Measurements from ENCODE around the gene UCHL3. TPM values are rescaled to one million over a fixed set of nuclear protein-coding genes. Genes with fewer than 3 reads are reported as not detected.

UCHL3 gene
- total and polyA plus RNA-seq, 9 of the 15 experiments (the other 6 are each of a cell fraction or from before 2014, with no cell fraction given) = 42.2 to 112 (median 85.4) TPM

DNA sequence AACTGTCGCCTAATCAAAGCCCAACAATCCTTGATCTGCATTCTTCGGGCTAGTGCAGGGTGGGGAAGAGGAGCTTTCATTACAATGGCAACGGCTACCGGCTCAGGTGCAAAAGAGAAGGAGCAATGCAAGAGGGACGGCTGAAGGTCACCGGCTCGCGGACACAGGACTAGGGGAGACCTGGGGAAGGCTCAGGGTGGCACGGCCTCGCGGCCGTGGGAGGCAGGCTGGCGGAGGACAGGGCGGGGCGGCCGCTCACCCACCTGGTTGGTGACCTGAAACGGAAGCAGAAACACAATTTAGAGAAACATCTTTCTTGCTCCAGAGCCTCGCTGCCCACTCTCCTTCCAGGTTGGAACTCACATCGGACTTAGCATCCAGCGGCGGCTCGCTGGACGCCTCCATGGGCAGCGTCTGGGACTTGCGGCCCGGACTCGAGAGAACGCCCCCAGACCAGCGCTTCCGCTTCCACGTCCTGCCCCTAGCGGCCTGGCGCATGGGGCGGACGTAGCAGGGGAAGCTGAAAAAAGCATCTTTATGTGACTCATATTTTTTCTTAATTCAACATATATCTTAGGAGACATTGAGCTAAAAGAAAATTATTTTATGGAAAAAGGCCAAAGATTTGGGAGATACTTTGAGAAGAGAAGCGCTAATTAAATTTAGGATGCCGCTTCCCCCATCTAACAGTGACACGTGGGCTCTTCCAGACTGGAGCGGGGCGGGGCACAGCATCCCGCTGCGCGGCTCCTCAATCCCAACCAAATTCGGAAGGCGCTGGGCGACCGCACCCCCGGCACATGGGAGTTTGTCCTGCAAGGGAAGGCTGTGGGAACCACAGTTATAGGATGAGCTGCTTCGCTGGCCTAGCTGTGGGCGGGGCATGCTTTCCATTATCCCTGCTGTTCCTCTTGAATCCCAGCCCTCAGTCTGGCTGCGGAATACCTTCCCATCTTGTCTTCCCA is 11.9 kb upstream of the UCHL3 start, which contains the start of gene COMMD6 (continued):
- TF ChIP-seq, protein P1, sequence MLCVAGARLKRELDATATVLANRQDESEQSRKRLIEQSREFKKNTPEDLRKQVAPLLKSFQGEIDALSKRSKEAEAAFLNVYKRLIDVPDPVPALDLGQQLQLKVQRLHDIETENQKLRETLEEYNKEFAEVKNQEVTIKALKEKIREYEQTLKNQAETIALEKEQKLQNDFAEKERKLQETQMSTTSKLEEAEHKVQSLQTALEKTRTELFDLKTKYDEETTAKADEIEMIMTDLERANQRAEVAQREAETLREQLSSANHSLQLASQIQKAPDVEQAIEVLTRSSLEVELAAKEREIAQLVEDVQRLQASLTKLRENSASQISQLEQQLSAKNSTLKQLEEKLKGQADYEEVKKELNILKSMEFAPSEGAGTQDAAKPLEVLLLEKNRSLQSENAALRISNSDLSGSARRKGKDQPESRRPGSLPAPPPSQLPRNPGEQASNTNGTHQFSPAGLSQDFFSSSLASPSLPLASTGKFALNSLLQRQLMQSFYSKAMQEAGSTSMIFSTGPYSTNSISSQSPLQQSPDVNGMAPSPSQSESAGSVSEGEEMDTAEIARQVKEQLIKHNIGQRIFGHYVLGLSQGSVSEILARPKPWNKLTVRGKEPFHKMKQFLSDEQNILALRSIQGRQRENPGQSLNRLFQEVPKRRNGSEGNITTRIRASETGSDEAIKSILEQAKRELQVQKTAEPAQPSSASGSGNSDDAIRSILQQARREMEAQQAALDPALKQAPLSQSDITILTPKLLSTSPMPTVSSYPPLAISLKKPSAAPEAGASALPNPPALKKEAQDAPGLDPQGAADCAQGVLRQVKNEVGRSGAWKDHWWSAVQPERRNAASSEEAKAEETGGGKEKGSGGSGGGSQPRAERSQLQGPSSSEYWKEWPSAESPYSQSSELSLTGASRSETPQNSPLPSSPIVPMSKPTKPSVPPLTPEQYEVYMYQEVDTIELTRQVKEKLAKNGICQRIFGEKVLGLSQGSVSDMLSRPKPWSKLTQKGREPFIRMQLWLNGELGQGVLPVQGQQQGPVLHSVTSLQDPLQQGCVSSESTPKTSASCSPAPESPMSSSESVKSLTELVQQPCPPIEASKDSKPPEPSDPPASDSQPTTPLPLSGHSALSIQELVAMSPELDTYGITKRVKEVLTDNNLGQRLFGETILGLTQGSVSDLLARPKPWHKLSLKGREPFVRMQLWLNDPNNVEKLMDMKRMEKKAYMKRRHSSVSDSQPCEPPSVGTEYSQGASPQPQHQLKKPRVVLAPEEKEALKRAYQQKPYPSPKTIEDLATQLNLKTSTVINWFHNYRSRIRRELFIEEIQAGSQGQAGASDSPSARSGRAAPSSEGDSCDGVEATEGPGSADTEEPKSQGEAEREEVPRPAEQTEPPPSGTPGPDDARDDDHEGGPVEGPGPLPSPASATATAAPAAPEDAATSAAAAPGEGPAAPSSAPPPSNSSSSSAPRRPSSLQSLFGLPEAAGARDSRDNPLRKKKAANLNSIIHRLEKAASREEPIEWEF (CRISPR knock-in tag; IDR thresholded peaks at IDR 0.05) = no peak
- TF ChIP-seq, protein P2, sequence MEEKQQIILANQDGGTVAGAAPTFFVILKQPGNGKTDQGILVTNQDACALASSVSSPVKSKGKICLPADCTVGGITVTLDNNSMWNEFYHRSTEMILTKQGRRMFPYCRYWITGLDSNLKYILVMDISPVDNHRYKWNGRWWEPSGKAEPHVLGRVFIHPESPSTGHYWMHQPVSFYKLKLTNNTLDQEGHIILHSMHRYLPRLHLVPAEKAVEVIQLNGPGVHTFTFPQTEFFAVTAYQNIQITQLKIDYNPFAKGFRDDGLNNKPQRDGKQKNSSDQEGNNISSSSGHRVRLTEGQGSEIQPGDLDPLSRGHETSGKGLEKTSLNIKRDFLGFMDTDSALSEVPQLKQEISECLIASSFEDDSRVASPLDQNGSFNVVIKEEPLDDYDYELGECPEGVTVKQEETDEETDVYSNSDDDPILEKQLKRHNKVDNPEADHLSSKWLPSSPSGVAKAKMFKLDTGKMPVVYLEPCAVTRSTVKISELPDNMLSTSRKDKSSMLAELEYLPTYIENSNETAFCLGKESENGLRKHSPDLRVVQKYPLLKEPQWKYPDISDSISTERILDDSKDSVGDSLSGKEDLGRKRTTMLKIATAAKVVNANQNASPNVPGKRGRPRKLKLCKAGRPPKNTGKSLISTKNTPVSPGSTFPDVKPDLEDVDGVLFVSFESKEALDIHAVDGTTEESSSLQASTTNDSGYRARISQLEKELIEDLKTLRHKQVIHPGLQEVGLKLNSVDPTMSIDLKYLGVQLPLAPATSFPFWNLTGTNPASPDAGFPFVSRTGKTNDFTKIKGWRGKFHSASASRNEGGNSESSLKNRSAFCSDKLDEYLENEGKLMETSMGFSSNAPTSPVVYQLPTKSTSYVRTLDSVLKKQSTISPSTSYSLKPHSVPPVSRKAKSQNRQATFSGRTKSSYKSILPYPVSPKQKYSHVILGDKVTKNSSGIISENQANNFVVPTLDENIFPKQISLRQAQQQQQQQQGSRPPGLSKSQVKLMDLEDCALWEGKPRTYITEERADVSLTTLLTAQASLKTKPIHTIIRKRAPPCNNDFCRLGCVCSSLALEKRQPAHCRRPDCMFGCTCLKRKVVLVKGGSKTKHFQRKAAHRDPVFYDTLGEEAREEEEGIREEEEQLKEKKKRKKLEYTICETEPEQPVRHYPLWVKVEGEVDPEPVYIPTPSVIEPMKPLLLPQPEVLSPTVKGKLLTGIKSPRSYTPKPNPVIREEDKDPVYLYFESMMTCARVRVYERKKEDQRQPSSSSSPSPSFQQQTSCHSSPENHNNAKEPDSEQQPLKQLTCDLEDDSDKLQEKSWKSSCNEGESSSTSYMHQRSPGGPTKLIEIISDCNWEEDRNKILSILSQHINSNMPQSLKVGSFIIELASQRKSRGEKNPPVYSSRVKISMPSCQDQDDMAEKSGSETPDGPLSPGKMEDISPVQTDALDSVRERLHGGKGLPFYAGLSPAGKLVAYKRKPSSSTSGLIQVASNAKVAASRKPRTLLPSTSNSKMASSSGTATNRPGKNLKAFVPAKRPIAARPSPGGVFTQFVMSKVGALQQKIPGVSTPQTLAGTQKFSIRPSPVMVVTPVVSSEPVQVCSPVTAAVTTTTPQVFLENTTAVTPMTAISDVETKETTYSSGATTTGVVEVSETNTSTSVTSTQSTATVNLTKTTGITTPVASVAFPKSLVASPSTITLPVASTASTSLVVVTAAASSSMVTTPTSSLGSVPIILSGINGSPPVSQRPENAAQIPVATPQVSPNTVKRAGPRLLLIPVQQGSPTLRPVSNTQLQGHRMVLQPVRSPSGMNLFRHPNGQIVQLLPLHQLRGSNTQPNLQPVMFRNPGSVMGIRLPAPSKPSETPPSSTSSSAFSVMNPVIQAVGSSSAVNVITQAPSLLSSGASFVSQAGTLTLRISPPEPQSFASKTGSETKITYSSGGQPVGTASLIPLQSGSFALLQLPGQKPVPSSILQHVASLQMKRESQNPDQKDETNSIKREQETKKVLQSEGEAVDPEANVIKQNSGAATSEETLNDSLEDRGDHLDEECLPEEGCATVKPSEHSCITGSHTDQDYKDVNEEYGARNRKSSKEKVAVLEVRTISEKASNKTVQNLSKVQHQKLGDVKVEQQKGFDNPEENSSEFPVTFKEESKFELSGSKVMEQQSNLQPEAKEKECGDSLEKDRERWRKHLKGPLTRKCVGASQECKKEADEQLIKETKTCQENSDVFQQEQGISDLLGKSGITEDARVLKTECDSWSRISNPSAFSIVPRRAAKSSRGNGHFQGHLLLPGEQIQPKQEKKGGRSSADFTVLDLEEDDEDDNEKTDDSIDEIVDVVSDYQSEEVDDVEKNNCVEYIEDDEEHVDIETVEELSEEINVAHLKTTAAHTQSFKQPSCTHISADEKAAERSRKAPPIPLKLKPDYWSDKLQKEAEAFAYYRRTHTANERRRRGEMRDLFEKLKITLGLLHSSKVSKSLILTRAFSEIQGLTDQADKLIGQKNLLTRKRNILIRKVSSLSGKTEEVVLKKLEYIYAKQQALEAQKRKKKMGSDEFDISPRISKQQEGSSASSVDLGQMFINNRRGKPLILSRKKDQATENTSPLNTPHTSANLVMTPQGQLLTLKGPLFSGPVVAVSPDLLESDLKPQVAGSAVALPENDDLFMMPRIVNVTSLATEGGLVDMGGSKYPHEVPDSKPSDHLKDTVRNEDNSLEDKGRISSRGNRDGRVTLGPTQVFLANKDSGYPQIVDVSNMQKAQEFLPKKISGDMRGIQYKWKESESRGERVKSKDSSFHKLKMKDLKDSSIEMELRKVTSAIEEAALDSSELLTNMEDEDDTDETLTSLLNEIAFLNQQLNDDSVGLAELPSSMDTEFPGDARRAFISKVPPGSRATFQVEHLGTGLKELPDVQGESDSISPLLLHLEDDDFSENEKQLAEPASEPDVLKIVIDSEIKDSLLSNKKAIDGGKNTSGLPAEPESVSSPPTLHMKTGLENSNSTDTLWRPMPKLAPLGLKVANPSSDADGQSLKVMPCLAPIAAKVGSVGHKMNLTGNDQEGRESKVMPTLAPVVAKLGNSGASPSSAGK (IDR thresholded peaks at IDR 0.05) = peak; percentile 80
- TF ChIP-seq ZNF444 (CRISPR knock-in tag; IDR thresholded peaks at IDR 0.05) (no peak), ZNF584 (CRISPR knock-in tag; IDR thresholded peaks at IDR 0.05; ENCODE audit: low read depth) (no peak), MAFF (IDR thresholded peaks at IDR 0.05; ENCODE audit: low read length) (peak; percentile 61), EZH2 (IDR thresholded peaks at IDR 0.05; ENCODE audit: borderline replicate concordance, low read depth, low read length) (no peak), RBBP5 (IDR thresholded peaks at IDR 0.05; ENCODE audit: borderline replicate concordance, insufficient read depth, low read length, poor library complexity, severe bottlenecking) (peak; percentile 75), MAFG (tag; conservative IDR thresholded peaks at IDR 0.05) (no peak)

All from K562 (cell line).